MV-4-11 (cell line): Measurements from ENCODE around the gene MALRD1.
"Not testable (repeated sequence)": the region's sequence is repeated elsewhere in the genome, so short reads cannot be mapped to it uniquely, and the experiment has no call there.

Experiments
- DNase-seq: peaks from one replicate; lab custom pipeline; 2025; lab: John Stamatoyannopoulos, UW

The MALRD1 gene

DNA sequence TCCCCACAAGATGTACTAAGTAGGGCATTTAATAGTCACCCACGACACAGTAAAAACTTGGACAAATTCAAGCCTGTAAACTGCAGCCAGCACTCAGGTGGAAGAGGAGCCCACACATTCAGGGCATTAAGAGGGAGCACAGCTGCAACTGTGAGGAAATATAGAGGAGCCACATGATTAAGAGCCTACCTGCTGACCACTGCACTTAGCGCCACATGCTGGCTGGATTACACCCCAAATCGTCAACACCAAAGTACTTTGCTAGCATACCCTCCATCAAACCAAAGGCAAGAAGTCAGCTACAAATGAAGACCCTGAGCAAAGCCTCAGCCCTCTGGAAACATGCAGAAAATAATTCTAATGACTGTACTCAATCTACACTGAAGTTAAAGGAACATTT lies 445.3 kb downstream of the MALRD1 start:
- no peak for DNase-seq

- no peak for DNase-seq
Measured at GRCh38 chr10:19497026-19497425, 448.4 kb downstream of the MALRD1 start.

DNA sequence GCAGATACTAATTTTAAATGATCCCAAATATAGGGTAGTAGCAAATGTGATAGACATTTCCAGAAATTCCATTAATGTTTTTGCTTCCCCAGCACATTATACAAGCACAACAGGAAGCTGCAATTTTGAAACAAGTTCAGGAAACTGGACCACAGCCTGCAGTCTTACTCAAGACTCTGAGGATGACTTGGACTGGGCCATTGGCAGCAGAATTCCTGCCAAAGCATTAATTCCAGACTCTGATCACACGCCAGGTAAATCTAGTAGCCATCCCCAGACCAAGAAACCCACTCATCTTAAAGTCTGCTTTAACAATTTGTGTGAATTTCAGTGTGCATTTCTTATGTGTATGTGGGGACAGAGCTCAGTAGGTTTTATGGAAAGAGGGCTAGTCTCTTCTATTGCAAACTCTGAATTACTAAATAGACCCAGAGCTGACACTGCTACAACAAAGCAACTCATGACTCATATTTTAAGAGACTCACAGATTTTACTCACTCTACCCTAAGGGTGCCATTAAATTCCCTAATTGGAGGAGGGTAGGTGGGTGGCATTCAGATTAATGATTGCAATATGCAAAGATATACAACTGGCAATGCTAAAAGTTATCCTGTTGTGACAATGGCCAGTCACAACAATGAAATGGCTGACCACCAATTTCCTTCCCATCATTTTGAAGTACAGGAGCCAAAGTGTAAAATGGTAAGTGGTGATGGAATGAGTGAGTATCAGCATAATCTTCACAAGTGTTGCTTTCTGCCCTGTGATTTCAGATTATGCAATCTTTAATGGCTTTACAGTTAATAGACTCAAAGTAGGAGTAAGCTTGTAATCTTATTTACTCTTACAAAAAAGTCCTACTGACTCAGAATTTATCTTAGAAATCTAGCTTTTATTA lies 450.0 kb downstream of the MALRD1 start:
- no peak for DNase-seq

- DNase-seq, result no peak
Measured at GRCh38 chr10:19499291-19499770, 450.7 kb downstream of the MALRD1 start.

GRCh38 chr10:19500959-19501358 lies 452.4 kb downstream of the MALRD1 start:
- no peak for DNase-seq

- no peak for DNase-seq
Measured at GRCh38 chr10:19505320-19506312, 457.0 kb downstream of the MALRD1 start.

- not testable (repeated sequence) for DNase-seq
Measured at GRCh38 chr10:19510005-19510732, 461.6 kb downstream of the MALRD1 start.

GRCh38 chr10:19518109-19518508 lies 469.5 kb downstream of the MALRD1 start:
- no peak for DNase-seq

DNA sequence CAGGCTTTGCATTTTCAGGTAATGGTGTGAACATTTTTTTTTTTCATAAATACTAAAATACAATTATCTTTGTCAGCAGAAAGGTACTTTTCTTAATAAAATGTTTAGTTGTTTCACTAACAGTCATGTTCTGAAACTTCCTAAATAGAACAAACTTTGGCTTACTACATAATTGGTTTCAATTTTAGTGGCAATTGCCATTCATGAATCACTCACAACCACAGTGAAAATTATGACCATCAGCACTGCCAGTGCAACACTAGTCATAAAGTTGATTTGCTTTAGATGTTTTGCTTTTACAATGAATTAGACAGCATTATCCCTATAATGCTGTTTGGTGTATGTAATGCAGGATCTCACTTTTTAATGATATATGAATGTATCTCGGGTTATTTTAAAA lies 470.0 kb downstream of the MALRD1 start:
- no peak for DNase-seq

GRCh38 chr10:19531324-19531723 lies 482.7 kb downstream of the MALRD1 start:
- no peak for DNase-seq

DNA sequence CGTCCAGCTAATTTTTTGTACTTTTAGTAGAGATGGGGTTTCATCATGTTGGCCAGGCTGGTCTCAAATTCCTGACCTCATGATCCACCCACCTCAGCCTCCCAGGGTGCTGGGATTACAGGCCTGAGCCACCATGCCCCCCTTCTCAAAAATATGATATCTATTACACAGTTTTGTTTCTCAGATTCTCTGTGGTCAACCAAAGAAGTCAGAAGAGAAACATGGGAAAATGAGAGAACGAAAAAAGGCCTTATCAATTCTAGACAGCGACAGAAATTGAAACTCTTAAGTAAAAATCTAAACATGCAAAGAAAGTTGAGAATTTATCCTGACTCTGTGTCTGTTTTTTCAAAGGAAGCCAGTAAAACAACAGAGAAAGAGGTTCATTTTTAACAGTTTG lies 483.8 kb downstream of the MALRD1 start:
- DNase-seq, result no peak

GRCh38 chr10:19541299-19541698 lies 492.7 kb downstream of the MALRD1 start:
- DNase-seq, result no peak

DNA sequence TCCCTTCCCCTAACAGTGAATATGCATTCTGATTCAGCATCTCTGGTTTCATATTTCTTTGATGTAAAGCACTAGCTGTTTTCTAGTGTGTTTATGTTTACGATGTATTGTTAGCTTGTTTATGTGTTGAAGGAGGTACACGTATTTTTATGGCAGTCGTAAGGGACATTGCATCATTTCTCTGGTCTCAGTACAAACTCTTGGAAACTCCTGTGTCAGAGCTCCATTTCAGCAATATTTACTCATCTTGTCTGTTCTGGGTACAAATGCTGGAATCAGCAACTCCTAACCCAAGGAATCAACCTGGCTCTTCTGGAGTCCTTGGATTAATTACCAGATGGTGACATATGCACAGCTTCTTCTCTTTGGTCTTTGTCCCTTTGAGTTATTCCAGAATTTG lies 497.6 kb downstream of the MALRD1 start:
- DNase-seq, result no peak

DNA sequence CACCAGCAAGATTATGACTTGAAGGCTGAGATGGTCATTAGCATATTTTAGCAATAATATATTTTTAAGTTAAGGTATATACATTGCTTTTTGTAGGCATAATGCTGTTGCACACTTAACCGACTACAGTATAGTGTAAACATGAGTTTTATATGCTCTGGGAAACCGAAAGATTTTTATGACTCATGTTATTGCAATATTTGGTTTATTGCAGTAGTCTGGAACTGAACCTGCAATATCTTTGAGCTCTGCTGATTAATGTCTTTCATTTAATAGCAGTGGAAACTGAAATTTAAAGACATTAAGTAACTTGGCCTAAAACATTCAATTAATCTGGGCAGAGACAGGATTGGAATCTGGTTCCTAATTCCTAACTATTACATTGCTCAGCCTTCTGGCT lies 500.9 kb downstream of the MALRD1 start:
- no peak for DNase-seq

DNA sequence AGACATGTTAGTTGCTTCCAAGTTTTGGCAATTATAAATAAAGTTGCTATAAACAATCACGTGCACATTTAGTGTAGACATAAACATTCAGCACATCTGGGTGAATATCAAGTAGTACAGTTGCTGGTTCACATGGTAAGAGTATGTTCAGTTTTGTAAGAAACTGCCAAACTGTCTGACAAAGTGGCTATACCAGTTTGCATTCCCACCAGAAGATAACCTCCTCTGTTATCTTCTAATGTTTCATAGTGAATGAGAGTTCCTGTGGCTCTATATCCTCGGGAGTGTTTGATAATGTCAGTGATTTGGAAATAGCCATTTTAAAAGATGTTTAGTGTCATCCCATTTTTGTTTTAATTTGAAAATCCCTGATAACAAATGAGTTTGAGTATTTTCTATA lies 508.1 kb downstream of the MALRD1 start:
- DNase-seq, result no peak

GRCh38 chr10:19561181-19561580 lies 512.6 kb downstream of the MALRD1 start:
- DNase-seq, result no peak

DNA sequence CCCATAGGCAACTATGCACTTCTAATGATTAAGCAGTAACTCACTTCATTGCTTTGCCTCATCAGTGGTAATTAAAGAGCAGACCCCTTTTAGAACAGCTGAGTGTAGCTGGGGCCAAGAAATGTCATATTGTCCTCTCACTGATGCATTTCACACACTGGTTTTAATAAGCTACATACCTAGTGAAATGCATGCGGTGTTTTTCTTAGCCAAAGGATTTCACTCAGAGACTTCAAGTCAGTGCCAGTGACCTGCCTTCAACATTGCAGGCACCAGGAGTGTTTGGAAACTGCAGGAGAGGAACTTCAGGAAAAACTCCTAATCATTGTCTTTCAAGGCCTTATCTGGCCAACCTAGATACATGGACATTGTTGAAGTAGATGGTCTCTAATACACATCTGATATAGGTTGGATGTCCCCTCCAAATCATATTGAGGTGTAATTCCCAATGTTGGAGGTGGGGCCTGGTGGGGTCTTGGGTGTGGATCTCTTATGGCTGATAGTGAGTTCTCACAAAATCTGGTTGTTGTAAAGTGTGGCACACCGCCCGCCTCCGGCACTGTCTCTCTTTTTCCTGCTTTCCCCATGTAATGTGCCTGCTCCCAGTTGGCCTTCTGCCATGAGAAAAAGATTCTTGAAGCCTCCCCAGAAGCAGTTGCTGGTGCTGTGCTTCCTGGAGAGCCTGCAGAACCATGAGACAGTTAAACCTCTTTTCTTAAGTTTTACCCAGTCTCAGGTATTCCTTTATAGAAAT lies 515.0 kb downstream of the MALRD1 start:
- DNase-seq, result no peak

DNA sequence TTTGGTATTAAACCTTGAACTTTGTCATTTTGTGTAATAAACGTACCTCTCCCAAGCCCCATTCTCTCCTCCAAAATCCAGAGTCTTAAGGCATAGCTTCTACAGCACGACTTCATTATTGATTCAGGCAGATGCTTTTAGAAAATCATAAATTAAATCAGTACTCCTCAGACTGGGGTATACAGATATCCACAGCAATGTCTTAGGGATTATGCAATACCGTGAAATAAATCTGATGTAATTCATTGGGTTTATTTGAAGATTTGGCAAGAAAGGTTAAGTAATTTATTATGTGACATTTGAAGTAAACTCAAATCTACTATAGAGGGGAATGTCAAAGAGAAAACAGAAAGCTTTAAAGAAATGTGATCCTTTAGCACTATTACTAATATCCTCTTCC lies 521.5 kb downstream of the MALRD1 start:
- DNase-seq, result no peak

GRCh38 chr10:19570991-19571390 lies 522.4 kb downstream of the MALRD1 start:
- DNase-seq, result no peak

GRCh38 chr10:19572056-19572455 lies 523.5 kb downstream of the MALRD1 start:
- DNase-seq, result no peak

DNA sequence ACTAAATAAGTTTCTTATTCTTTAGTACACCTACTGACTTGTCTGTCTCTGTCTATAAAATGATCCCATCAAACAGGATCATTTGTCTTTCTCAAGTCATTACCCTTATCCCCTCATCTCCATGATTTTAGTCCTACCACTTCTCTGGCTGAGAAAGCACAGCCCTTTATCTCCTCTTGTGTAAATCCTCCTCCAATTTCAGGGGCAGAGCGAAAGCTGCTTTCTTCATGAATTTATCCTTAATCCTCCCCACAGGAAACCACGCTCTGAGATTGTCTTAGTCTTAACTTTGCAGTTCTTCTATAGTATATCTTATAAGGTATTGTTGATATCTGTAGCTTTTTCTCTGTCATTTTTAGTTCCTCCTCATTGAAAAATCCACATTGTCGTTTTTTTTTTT lies 528.0 kb downstream of the MALRD1 start:
- DNase-seq, result no peak
